Common myeloid progenitor, CD34-positive (primary cell): ENCODE results near the gene LORICRIN.
A peak's percentile ranks its signal among the peaks of the same experiment; 100 is the strongest.

ENCODE experiments used
- CTCF ChIA-PET: fragments of 350-600 bp; sonication (Branson Sonifier 250); formaldehyde crosslinking; loops from one replicate; lab custom pipeline; 2021; ENCODE audit warnings: antibody characterized with exemption; lab: Charles Lee
- POLR2A ChIA-PET: fragments of 350-600 bp; sonication (Branson Sonifier 250); formaldehyde crosslinking; loops from one replicate; lab custom pipeline; 2021; ENCODE audit warnings: antibody characterized with exemption; lab: Charles Lee
- DNase-seq, 3 donors: peaks; one replicate each; pipeline versions ENCODE4 v3.0.0 to v3.0.0-alpha.2; 2013
- H3K27ac ChIP-seq, 2 experiments: 1 replicate in 1 of 2; 2 replicates in 1 of 2; pipeline ENCODE4 v1.7.0; 2013; ENCODE audit warnings: inconsistent platforms in 2 of 2, low read length in 2 of 2, mild to moderate bottlenecking in 2 of 2, low read depth in 1 of 2, moderate library complexity in 1 of 2; ENCODE audit not compliant: severe bottlenecking in 2 of 2, insufficient read depth in 1 of 2, poor library complexity in 1 of 2
- H3K27me3 ChIP-seq, 5 experiments: replicated peaks in 2 of 5; 1 replicate in 3 of 5; 2 replicates in 2 of 5; pipeline versions ENCODE4 v1.6.1 to v1.7.0; 2013; ENCODE audit warnings: low read length in 4 of 5, mild to moderate bottlenecking in 2 of 5, moderate library complexity in 2 of 5, inconsistent platforms in 1 of 5; ENCODE audit not compliant: insufficient read depth in 5 of 5, control insufficient read depth in 4 of 5
- H3K36me3 ChIP-seq, 4 experiments: 1 replicate in 2 of 4; 2 replicates in 2 of 4; pipeline versions ENCODE4 v1.6.1 to v1.7.0; 2013; ENCODE audit warnings: low read length in 3 of 4, control low read depth in 1 of 4, mild to moderate bottlenecking in 1 of 4; ENCODE audit not compliant: control insufficient read depth in 4 of 4, insufficient read depth in 4 of 4
- H3K4me1 ChIP-seq, 4 experiments: 1 replicate in 3 of 4; 2 replicates in 1 of 4; pipeline versions ENCODE4 v1.6.1 to v1.7.1; 2013; ENCODE audit warnings: low read length in 3 of 4, mild to moderate bottlenecking in 3 of 4, control low read depth in 1 of 4, inconsistent platforms in 1 of 4, moderate library complexity in 1 of 4; ENCODE audit not compliant: control insufficient read depth in 4 of 4, insufficient read depth in 4 of 4; ENCODE audit errors: control extremely low read depth in 1 of 4
- H3K4me3 ChIP-seq, 7 experiments: 1 replicate in 4 of 7; 2 replicates in 3 of 7; pipeline versions ENCODE4 v1.5.1 to v1.7.0; 2013; ENCODE audit warnings: mild to moderate bottlenecking in 7 of 7, low read length in 6 of 7, moderate library complexity in 6 of 7, inconsistent platforms in 2 of 7, low read depth in 2 of 7, control low read depth in 1 of 7; ENCODE audit not compliant: insufficient read depth in 4 of 7, control insufficient read depth in 1 of 7; ENCODE audit errors: extremely low read depth in 1 of 7
- H3K9me3 ChIP-seq, 5 experiments: 1 replicate in 4 of 5; 2 replicates in 1 of 5; pipeline versions ENCODE4 v1.6.1 to v1.7.1; 2013; ENCODE audit warnings: low read length in 4 of 5, mild to moderate bottlenecking in 2 of 5, inconsistent platforms in 1 of 5, low read depth in 1 of 5, moderate library complexity in 1 of 5; ENCODE audit not compliant: control insufficient read depth in 4 of 5, insufficient read depth in 2 of 5; ENCODE audit errors: control extremely low read depth in 1 of 5
- WGBS: methylation state at CpG from one replicate; pipeline ENCODE4 v1.1.5; 2013; ENCODE audit not compliant: insufficient coverage; 5-methylcytosine and 5-hydroxymethylcytosine counted together

Gene LORICRIN

GRCh38 chr1:153231785-153232184, 27.7 kb upstream of the LORICRIN start:
- H3K4me1 ChIP-seq = peaks cover 7 to 25% (median 17%) of the 10 kb centered on the region in 4 experiments
- ChIA-PET CTCF (interaction anchor here (1.2 kb wide), 1 partner anchor 8 kb away, joined by 3 read pairs; no protein-coding TSS in a partner anchor), POLR2A (no interaction called here)
- H3K4me3 ChIP-seq = no peak overlapping the region
- 0% methylated on average over 2 of the region's 2 CpGs for WGBS
- peaks cover 0 to 2% (median 0%) of the 10 kb centered on the region in 5 experiments for H3K27me3 ChIP-seq
- H3K9me3 ChIP-seq = no peaks in the 10 kb centered on the region
- DNase-seq = peak in 2 of 3 donors; percentile 13 to 14
- no peak overlapping the region for H3K27ac ChIP-seq
- no peaks in the 10 kb centered on the region for H3K36me3 ChIP-seq

- Histone ChIP-seq H3K27ac (no peak overlapping the region), H3K27me3 (peaks cover 0 to 2% (median 0%) of the 10 kb centered on the region in 5 experiments), H3K4me1 (peaks cover 7 to 25% (median 17%) of the 10 kb centered on the region in 4 experiments), H3K4me3 (no peak overlapping the region), H3K36me3 (no peaks in the 10 kb centered on the region), H3K9me3 (no peaks in the 10 kb centered on the region)
- DNase-seq = peak in 1 of 3 donors; percentile 4
- CTCF ChIA-PET = no interaction called here
- 88% methylated on average over 3 of the region's 3 CpGs for WGBS
- POLR2A ChIA-PET = no interaction called here
These were observed 26.9 kb upstream of the LORICRIN start for GRCh38 chr1:153232553-153232952.

DNA sequence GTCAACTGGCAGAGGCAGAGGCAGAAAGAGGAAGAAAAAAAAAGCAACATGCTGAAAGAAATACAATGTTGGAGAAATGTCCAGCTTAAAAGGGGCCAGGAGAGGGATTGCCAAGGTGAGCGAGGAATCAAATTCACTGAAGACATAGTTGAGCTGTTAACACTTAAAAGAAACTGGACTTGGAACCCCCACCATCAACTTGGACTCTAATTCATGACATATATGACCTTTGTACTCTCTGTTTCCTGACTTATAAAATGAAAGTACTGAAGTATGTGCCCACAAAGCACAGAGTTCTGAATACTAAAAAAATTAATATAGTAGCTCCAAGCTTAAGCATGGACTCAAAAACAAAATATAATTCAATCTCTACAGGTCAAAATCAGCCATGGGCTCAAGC, 26.0 kb upstream of the LORICRIN start:
- no peaks in the 10 kb centered on the region for H3K9me3 ChIP-seq
- ChIA-PET CTCF (interaction anchor here (0.9 kb wide), 1 partner anchor 15 kb away, joined by 3 read pairs; no protein-coding TSS in a partner anchor), POLR2A (no interaction called here)
- WGBS = no CpG with 5 or more reads among the region's 1 CpG
- H3K36me3 ChIP-seq = no peaks in the 10 kb centered on the region
- peaks cover 7 to 25% (median 17%) of the 10 kb centered on the region in 4 experiments for H3K4me1 ChIP-seq
- no peak overlapping the region for H3K27ac ChIP-seq
- H3K27me3 ChIP-seq = peaks cover 0 to 1% (median 0%) of the 10 kb centered on the region in 5 experiments
- no peak overlapping the region for H3K4me3 ChIP-seq
- DNase-seq = peak in 2 of 3 donors; percentile 17 to 29

DNA sequence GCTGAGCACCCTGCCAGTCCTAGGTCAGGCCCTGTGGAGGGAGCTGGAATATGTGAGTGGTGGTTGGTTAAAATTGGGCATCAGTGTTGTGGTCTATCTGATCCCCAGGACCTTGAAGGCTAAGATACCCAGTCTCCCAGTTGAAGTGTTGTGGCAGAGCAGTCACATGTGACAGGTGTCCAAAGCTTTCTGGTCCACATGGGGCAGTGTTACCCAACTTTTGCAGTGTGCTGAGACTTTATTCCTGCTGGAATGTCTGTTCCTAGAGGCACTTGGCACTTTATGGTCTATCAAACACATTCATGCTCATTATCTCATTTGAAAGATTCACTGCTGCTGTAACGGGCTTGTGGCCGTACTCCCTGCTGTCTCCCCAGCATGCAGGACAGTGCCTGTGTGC, 21.0 kb upstream of the LORICRIN start:
- Histone ChIP-seq H3K9me3 (no peaks in the 10 kb centered on the region), H3K4me1 (peaks cover under 1 to 3% (median 2%) of the 10 kb centered on the region in 4 experiments), H3K27me3 (peaks cover 0 to 4% (median 0%) of the 10 kb centered on the region in 5 experiments), H3K36me3 (no peaks in the 10 kb centered on the region), H3K27ac (no peak overlapping the region), H3K4me3 (no peak overlapping the region)
- 100% methylated on average over 2 of the region's 2 CpGs for WGBS
- no peak for DNase-seq
- ChIA-PET CTCF (interaction anchor here (0.9 to 1.2 kb wide), 2 partner anchors 13 to 53 kb away, joined by 3 read pairs; no protein-coding TSS in a partner anchor), POLR2A (no interaction called here)

- no CpG with 5 or more reads among the region's 1 CpG for WGBS
- H3K36me3 ChIP-seq = no peaks in the 10 kb centered on the region
- POLR2A ChIA-PET = no interaction called here
These were observed 17.3 kb upstream of the LORICRIN start for GRCh38 chr1:153242160-153242559.

GRCh38 chr1:153245466-153245865, 14.0 kb upstream of the LORICRIN start:
- DNase-seq = no peak
- CTCF ChIA-PET = no interaction called here
- WGBS = 100% methylated on average over 2 of the region's 4 CpGs

More at GRCh38 chr1:153242160-153242559, 17.3 kb upstream of the LORICRIN start:
- H3K4me3 ChIP-seq = no peak overlapping the region
- H3K27ac ChIP-seq = no peak overlapping the region
- H3K4me1 ChIP-seq = no peaks in the 10 kb centered on the region
- CTCF ChIA-PET = interaction anchor here (1.5 kb wide), 1 partner anchor 11 kb away, joined by 4 read pairs; no protein-coding TSS in a partner anchor
- DNase-seq = no peak
- peaks cover 0 to 9% (median 0%) of the 10 kb centered on the region in 5 experiments for H3K27me3 ChIP-seq
- no peaks in the 10 kb centered on the region for H3K9me3 ChIP-seq

DNA sequence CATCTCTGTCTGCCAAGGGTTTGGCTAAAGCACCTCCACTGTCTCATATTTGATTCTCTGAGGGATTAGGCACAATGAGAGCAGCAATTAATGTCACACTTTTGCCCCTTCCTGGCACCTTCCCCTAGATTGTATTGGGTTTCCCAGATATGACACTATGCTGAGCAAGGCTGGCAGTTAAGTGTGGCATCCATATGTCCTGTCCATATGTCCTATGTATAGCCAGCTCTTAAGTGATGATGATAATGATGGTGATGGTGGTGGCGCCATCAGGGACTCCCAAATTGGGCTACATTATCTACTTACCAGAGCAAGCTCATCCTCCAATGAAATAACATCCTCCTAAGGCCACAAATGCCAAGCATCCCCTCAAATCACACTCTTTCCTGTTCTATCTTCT, 13.5 kb upstream of the LORICRIN start:
- Histone ChIP-seq H3K4me1 (no peaks in the 10 kb centered on the region), H3K27ac (no peak overlapping the region), H3K36me3 (no peaks in the 10 kb centered on the region), H3K27me3 (peaks cover 0 to 6% (median 0%) of the 10 kb centered on the region in 5 experiments), H3K4me3 (no peak overlapping the region), H3K9me3 (no peaks in the 10 kb centered on the region)
- WGBS = no CpG with 5 or more reads among the region's 1 CpG
- DNase-seq = no peak
- ChIA-PET POLR2A (no interaction called here), CTCF (no interaction called here)

More at GRCh38 chr1:153245466-153245865, 14.0 kb upstream of the LORICRIN start:
- Histone ChIP-seq H3K4me1 (no peaks in the 10 kb centered on the region), H3K9me3 (no peaks in the 10 kb centered on the region), H3K4me3 (peak overlapping the region in 1 of 7 experiments; percentile 3), H3K36me3 (no peaks in the 10 kb centered on the region), H3K27ac (no peak overlapping the region), H3K27me3 (peaks cover 0 to 6% (median 0%) of the 10 kb centered on the region in 5 experiments)
- POLR2A ChIA-PET = no interaction called here
